ENCODE data around the gene TBC1D30.

DNA sequence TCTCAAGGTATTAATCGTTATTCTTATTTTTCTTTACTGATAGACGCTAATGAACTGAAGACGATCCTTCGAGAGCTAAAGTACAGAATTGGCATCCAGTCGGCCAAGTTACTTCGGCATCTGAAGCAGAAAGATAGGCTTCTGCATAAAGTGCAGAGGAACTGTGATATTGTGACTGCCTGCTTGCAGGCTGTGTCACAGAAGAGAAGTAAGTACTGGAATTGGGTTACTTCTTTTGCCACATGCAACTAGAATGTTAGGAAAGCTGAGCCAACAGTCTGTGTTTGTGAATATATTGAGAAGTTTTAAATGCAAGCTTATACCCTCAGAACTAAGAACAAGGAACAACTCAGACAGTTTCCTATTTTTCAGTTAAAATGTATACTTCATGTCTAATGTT lies 38.6 kb upstream of the TBC1D30 start:
- TF ChIP-seq CTCF (conservative IDR thresholded peaks at IDR 0.05 in 1 of 2, IDR thresholded peaks at IDR 0.05 in 1 of 2; ENCODE audit: extremely low read depth in 1 of 2, insufficient read depth in 1 of 2, low read depth in 1 of 2, low read length in 2 of 2) (no peak), EZH2 (IDR thresholded peaks at IDR 0.05; ENCODE audit: borderline replicate concordance, low read length) (no peak)

All from mammary epithelial cell (primary cell).